Endothelial cell of umbilical vein (primary cell): Measurements from ENCODE around the gene DIS3L2. TPM values are rescaled to one million over a fixed set of nuclear protein-coding genes. Genes with fewer than 3 reads are reported as not detected.

ENCODE experiments used
- BruUV-seq: library from RNA; stranded (reverse); fragments of 400-500 nt; replicated peaks from 2 replicates; lab custom pipeline; 2021; lab: Mats Ljungman, UMichigan
- CTCF ChIA-PET: fragments of 300-600, 350-600 bp; sonication (Branson Sonifier 250); formaldehyde crosslinking; loops from one replicate; lab custom pipeline; 2021; ENCODE audit warnings: antibody characterized with exemption, inconsistent platforms; lab: Charles Lee
- POLR2A ChIA-PET: fragments of 300-600, 350-600 bp; sonication (Branson Sonifier 250); formaldehyde crosslinking; loops from one replicate; lab custom pipeline; 2021; ENCODE audit warnings: antibody characterized with exemption, inconsistent platforms; lab: Charles Lee
- DNase-seq: peaks from one replicate; pipeline ENCODE4 v3.0.0-alpha.2; 2011; ENCODE audit warnings: low read depth, low spot score
- FAIRE-seq: peaks from 2 replicates; lab custom pipeline; 2011; peaks lifted over from hg19 to GRCh38; lab: Jason Lieb, UNC
- H2AFZ ChIP-seq: 2 replicates; pipeline ENCODE4 v1.6.0; 2012; ENCODE audit warnings: low read depth, low read length, control low read depth, inconsistent platforms
- H3K27ac ChIP-seq: 2 replicates; pipeline ENCODE4 v1.5.1; 2011; ENCODE audit warnings: low read depth, mild to moderate bottlenecking, control low read depth, low read length, moderate library complexity; ENCODE audit not compliant: insufficient read depth
- H3K27me3 ChIP-seq, 2 experiments: 2 replicates each; pipeline versions ENCODE4 v1.6.0 to v1.6.1; 2011; ENCODE audit warnings: low read length in 2 of 2, mixed read lengths in 1 of 2; ENCODE audit not compliant: control insufficient read depth in 2 of 2, insufficient read depth in 2 of 2
- H3K36me3 ChIP-seq, 2 experiments: 2 replicates in 1 of 2; 3 replicates in 1 of 2; pipeline ENCODE4 v1.5.1; 2011; ENCODE audit warnings: low read length in 2 of 2, mild to moderate bottlenecking in 1 of 2, moderate library complexity in 1 of 2; ENCODE audit not compliant: control insufficient read depth in 2 of 2, insufficient read depth in 2 of 2; ENCODE audit errors: extremely low read depth in 1 of 2
- H3K4me1 ChIP-seq: 3 replicates; pipeline ENCODE4 v1.5.1; 2011; ENCODE audit warnings: mild to moderate bottlenecking, low read length; ENCODE audit not compliant: control insufficient read depth, insufficient read depth; ENCODE audit errors: extremely low read depth
- H3K4me2 ChIP-seq: 2 replicates; pipeline ENCODE4 v1.6.1; 2011; ENCODE audit warnings: low read length, control low read depth, mixed read lengths; ENCODE audit not compliant: insufficient read depth
- H3K4me3 ChIP-seq, 3 experiments: fragments of 200-600 bp in 1 of 3; sonication (generic), shearing (Covaris generic) in 1 of 3; replicated peaks in 1 of 3; 2 replicates each; pipeline ENCODE4 v1.5.1; 2011 to 2016; ENCODE audit warnings: control low read depth in 3 of 3, low read length in 3 of 3, mild to moderate bottlenecking in 2 of 3, inconsistent platforms in 1 of 3, low read depth in 1 of 3, moderate library complexity in 1 of 3; ENCODE audit not compliant: insufficient read depth in 1 of 3
- H3K79me2 ChIP-seq: 2 replicates; pipeline ENCODE4 v1.6.0; 2012; ENCODE audit warnings: low read length, inconsistent platforms; ENCODE audit not compliant: control insufficient read depth, insufficient read depth
- H3K9ac ChIP-seq: replicated peaks from 2 replicates; pipeline ENCODE3; 2011; ENCODE audit warnings: low read length, control low read depth; ENCODE audit not compliant: insufficient read depth; ENCODE audit errors: extremely low read depth
- H3K9me1 ChIP-seq: replicated peaks from 3 replicates; pipeline ENCODE4 v1.6.0; 2011; ENCODE audit warnings: mild to moderate bottlenecking, low read length; ENCODE audit not compliant: control insufficient read depth, insufficient read depth; ENCODE audit errors: extremely low read depth
- H3K9me3 ChIP-seq: replicated peaks from 2 replicates; pipeline ENCODE4 v1.5.1; 2012; ENCODE audit warnings: low read length, inconsistent platforms; ENCODE audit not compliant: control insufficient read depth, insufficient read depth
- H4K20me1 ChIP-seq: replicated peaks from 2 replicates; pipeline ENCODE3; 2011; ENCODE audit warnings: mild to moderate bottlenecking, low read length; ENCODE audit not compliant: control insufficient read depth, insufficient read depth; ENCODE audit errors: extremely low read depth
- CTCF ChIP-seq, 2 donors: IDR thresholded peaks; 1 replicate in 1 of 2; 2 replicates in 1 of 2; pipeline ENCODE4 v1.5.1; 2011; ENCODE audit warnings: low read length in 2 of 2, mild to moderate bottlenecking in 2 of 2, moderate library complexity in 2 of 2, control low read depth in 1 of 2, inconsistent platforms in 1 of 2, low read depth in 1 of 2; ENCODE audit not compliant: insufficient read depth in 1 of 2; ENCODE audit errors: extremely low read depth in 1 of 2
- EZH2 ChIP-seq: IDR thresholded peaks from 2 replicates; pipeline ENCODE4 v1.6.1; 2012; ENCODE audit warnings: borderline replicate concordance, low read depth, mild to moderate bottlenecking, moderate library complexity, low read length, inconsistent platforms; ENCODE audit not compliant: severe bottlenecking
- FOS ChIP-seq: IDR thresholded peaks from 2 replicates; pipeline ENCODE4 v1.6.1; 2011; ENCODE audit warnings: mild to moderate bottlenecking, low read length, moderate library complexity, borderline replicate concordance; ENCODE audit not compliant: insufficient read depth
- dilution Hi-C: fragments of 300-500 bp; cut with MboI; formaldehyde crosslinking; loops from one replicate; pipeline ENCODE4 v1.15.0; 2019; ENCODE audit warnings: low sequenced_read_pairs; ENCODE audit not compliant: extremely low pct_ligation_motif_present
- intact Hi-C: fragments of 100-400 bp; cut with micrococcal nuclease; formaldehyde crosslinking; loops from one replicate; pipeline ENCODE4 v1.10.0; 2022
- polyA plus RNA-seq, 4 experiments: library from polyadenylated mRNA; depleted of rRNA in 3 of 4; stranded (reverse) in 3 of 4; unstranded in 1 of 4; fragments of >200 nt; gene quantifications; 2 replicates each; pipeline versions ENCODE4 v1.2.1 to v1.2.3, GENCODE V29; 2011 to 2012; ENCODE audit warnings: missing spikeins in 1 of 4
- total RNA-seq: library from RNA; stranded (reverse); gene quantifications from 2 replicates; pipeline ENCODE4 v1.2.3, GENCODE V29; 2021
- TF ChIP-seq, protein P1 (sequence below): IDR thresholded peaks from 2 replicates; pipeline ENCODE4 v1.6.1; 2011; ENCODE audit not compliant: insufficient read depth, insufficient read length

Gene DIS3L2
- total and polyA plus RNA-seq, 2 donors (not counting 3 experiments of a cell fraction or from before 2014, with no cell fraction given), result 14.6 to 31.2 TPM

DNA sequence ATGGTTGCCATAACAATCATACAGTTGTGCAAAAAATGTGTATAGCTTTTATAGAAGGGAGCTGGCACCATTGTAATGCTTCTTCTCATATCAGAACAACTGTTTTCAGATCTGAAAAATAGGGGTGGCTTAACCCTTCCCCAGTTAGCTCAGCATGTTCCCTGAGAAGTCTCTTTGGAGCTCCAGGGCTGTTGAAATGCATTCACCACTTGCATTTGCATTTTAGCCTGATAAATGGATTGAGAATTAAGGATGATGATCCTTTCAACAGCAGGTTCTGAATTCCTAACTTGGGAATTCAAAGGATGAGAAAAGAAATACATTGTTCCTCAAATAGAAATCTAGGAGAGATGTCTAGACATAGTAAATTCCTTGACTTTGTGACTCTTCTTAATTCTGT, 235.3 kb downstream of the DIS3L2 start:
- Histone ChIP-seq H3K36me3 (no peaks in the 10 kb centered on the region), H3K9me3 (no peaks in the 10 kb centered on the region), H3K4me1 (no peaks in the 10 kb centered on the region), H2AFZ (no peak overlapping the region), H3K27me3 (no peaks in the 10 kb centered on the region), H4K20me1 (no peaks in the 10 kb centered on the region), H3K4me2 (no peak overlapping the region), H3K9ac (no peak overlapping the region), H3K27ac (no peak overlapping the region), H3K4me3 (no peak overlapping the region), H3K79me2 (no peaks in the 10 kb centered on the region), H3K9me1 (no peaks in the 10 kb centered on the region)
- TF ChIP-seq CTCF (IDR thresholded peaks at IDR 0.05; ENCODE audit: extremely low read depth in 1 of 2, insufficient read depth in 1 of 2, low read depth in 1 of 2, low read length in 2 of 2), result no peak
- FAIRE-seq (no peak), DNase-seq (no peak)
- ChIA-PET CTCF (no interaction called here), POLR2A (no interaction called here)
- dilution Hi-C loops, result no loop called here
- intact Hi-C loops, result no loop called here
- BruUV-seq, result no TSS peak

DNA sequence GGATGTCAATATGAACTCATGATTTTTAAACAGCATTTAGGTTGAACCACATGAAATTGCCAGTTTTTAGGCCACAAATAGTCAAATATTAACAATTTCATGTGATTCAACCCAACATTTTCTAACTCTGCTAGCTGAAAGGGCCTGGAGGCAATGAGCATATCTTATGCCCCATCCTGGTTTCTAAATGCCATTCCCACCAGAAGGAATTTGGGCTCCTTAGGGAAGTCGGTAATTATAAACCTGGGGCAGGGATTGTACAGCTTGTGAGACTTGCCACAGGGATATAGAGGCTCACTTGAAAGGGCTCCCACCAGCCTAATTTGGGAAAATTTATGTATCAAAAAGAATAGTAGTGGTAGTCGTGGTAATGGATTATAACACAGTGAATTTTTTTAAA, 238.7 kb downstream of the DIS3L2 start:
- DNase-seq (no peak), FAIRE-seq (no peak)
- Histone ChIP-seq H3K79me2 (no peaks in the 10 kb centered on the region), H3K4me2 (no peak overlapping the region), H3K9me3 (no peaks in the 10 kb centered on the region), H3K27ac (no peak overlapping the region), H3K4me3 (no peak overlapping the region), H3K36me3 (no peaks in the 10 kb centered on the region), H3K27me3 (no peaks in the 10 kb centered on the region), H3K4me1 (no peaks in the 10 kb centered on the region), H3K9ac (no peak overlapping the region), H3K9me1 (no peaks in the 10 kb centered on the region), H4K20me1 (no peaks in the 10 kb centered on the region), H2AFZ (no peak overlapping the region)
- TF ChIP-seq CTCF (IDR thresholded peaks at IDR 0.05; ENCODE audit: extremely low read depth in 1 of 2, insufficient read depth in 1 of 2, low read depth in 1 of 2, low read length in 2 of 2) (no peak), FOS (no peak), EZH2 (no peak)
- TF ChIP-seq, protein P1, sequence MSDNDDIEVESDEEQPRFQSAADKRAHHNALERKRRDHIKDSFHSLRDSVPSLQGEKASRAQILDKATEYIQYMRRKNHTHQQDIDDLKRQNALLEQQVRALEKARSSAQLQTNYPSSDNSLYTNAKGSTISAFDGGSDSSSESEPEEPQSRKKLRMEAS, result no peak
- ChIA-PET CTCF (no interaction called here), POLR2A (no interaction called here)
- intact Hi-C loops, result no loop called here
- no TSS peak for BruUV-seq
- dilution Hi-C loops, result no loop called here
